OCI-LY3 (cell line): Measurements from ENCODE around the gene MYO5A.
"Not testable (repeated sequence)": the region's sequence is repeated elsewhere in the genome, so short reads cannot be mapped to it uniquely, and the experiment has no call there.

Source experiments
- H2AFZ ChIP-seq: fragments of 200-600, 300-600 bp; shearing (Covaris generic); 2 replicates; pipeline ENCODE4 v1.6.0; 2014; ENCODE audit warnings: antibody characterized with exemption, low read depth, low read length
- H3K27ac ChIP-seq: fragments of 200-600, 300-600 bp; sonication (generic); 2 replicates; pipeline ENCODE4 v1.5.1; 2014; ENCODE audit warnings: mild to moderate bottlenecking, low read length, moderate library complexity, mixed read lengths
- H3K27me3 ChIP-seq: fragments of 200-600, 300-600 bp; sonication (generic); 2 replicates; pipeline ENCODE4 v1.6.1; 2014; ENCODE audit warnings: low read depth, low read length, mixed read lengths
- H3K36me3 ChIP-seq: fragments of 200-600, 300-600 bp; sonication (generic); replicated peaks from 2 replicates; pipeline ENCODE3; 2014; ENCODE audit warnings: low read depth, low read length, mixed read lengths
- H3K4me1 ChIP-seq: fragments of 300-600, 200-600 bp; sonication (generic); 2 replicates; pipeline ENCODE4 v1.6.1; 2014; ENCODE audit warnings: low read length, mixed read lengths
- H3K4me2 ChIP-seq: fragments of 200-600, 300-600 bp; sonication (generic); 2 replicates; pipeline ENCODE4 v1.6.1; 2014; ENCODE audit warnings: low read length, mixed read lengths
- H3K4me3 ChIP-seq: fragments of 300-600, 200-600 bp; sonication (generic); 2 replicates; pipeline ENCODE4 v1.5.1; 2014; ENCODE audit warnings: antibody characterized with exemption, mild to moderate bottlenecking, low read length, moderate library complexity
- H3K79me2 ChIP-seq: fragments of 300-600, 200-600 bp; shearing (Covaris generic); 2 replicates; pipeline ENCODE4 v1.6.1; 2014; ENCODE audit warnings: mild to moderate bottlenecking, low read length, mixed read lengths
- H3K9ac ChIP-seq: fragments of 300-600, 200-600 bp; shearing (Covaris generic); 2 replicates; pipeline ENCODE4 v1.6.0; 2014; ENCODE audit warnings: mild to moderate bottlenecking, low read length, moderate library complexity
- H3K9me3 ChIP-seq: fragments of 200-600, 300-600 bp; shearing (Covaris generic); 2 replicates; pipeline ENCODE4 v1.6.1; 2014; ENCODE audit warnings: low read length, mixed read lengths; ENCODE audit not compliant: insufficient read depth
- H4K20me1 ChIP-seq: fragments of 200-600, 300-600 bp; sonication (generic); 2 replicates; pipeline ENCODE4 v1.6.1; 2016; ENCODE audit warnings: low read length, mixed read lengths; ENCODE audit not compliant: insufficient read depth
- EZH2phosphoT487 ChIP-seq: fragments of 200-600 bp; shearing (Covaris generic); IDR thresholded peaks from 2 replicates; pipeline ENCODE4 v1.6.1; 2018; ENCODE audit warnings: antibody characterized with exemption, mixed run types, low read depth
- TF ChIP-seq, protein P1 (sequence below): fragments of 200-600, 300-600 bp; sonication (generic); IDR thresholded peaks from 2 replicates; pipeline ENCODE4 v1.5.1; 2014; ENCODE audit warnings: antibody characterized with exemption, low read length, low read depth

MYO5A gene

GRCh38 chr15:52462806-52463360 is 65.8 kb downstream of the MYO5A start:
- Histone ChIP-seq H3K9ac (peak overlapping the region; percentile 91), H2AFZ (no peak overlapping the region), H3K36me3 (peaks cover 2% of the 10 kb centered on the region), H3K4me2 (peak overlapping the region; percentile 97), H3K4me3 (no peak overlapping the region), H3K9me3 (no peaks in the 10 kb centered on the region), H3K79me2 (peaks cover 72% of the 10 kb centered on the region), H4K20me1 (no peaks in the 10 kb centered on the region), H3K4me1 (peaks cover 55% of the 10 kb centered on the region), H3K27ac (peak overlapping the region; percentile 97), H3K27me3 (no peaks in the 10 kb centered on the region)
- TF ChIP-seq, protein P1, sequence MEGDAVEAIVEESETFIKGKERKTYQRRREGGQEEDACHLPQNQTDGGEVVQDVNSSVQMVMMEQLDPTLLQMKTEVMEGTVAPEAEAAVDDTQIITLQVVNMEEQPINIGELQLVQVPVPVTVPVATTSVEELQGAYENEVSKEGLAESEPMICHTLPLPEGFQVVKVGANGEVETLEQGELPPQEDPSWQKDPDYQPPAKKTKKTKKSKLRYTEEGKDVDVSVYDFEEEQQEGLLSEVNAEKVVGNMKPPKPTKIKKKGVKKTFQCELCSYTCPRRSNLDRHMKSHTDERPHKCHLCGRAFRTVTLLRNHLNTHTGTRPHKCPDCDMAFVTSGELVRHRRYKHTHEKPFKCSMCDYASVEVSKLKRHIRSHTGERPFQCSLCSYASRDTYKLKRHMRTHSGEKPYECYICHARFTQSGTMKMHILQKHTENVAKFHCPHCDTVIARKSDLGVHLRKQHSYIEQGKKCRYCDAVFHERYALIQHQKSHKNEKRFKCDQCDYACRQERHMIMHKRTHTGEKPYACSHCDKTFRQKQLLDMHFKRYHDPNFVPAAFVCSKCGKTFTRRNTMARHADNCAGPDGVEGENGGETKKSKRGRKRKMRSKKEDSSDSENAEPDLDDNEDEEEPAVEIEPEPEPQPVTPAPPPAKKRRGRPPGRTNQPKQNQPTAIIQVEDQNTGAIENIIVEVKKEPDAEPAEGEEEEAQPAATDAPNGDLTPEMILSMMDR = no peak
- no peak for TF ChIP-seq EZH2phosphoT487

GRCh38 chr15:52459701-52460100 is 69.0 kb downstream of the MYO5A start:
- not testable (repeated sequence) for H3K27me3 ChIP-seq
- H3K79me2 ChIP-seq = peaks cover 75% of the 10 kb centered on the region
- H3K4me1 ChIP-seq = peaks cover 25% of the 10 kb centered on the region

GRCh38 chr15:52459265-52459664 is 69.4 kb downstream of the MYO5A start:
- H3K9me3 ChIP-seq, H3K27me3 ChIP-seq, H3K4me2 ChIP-seq, H3K27ac ChIP-seq, H3K4me3 ChIP-seq, H3K36me3 ChIP-seq, H3K9ac ChIP-seq, H4K20me1 ChIP-seq, H2AFZ ChIP-seq: not testable (repeated sequence)
- peaks cover 75% of the 10 kb centered on the region for H3K79me2 ChIP-seq
- H3K4me1 ChIP-seq = peaks cover 21% of the 10 kb centered on the region

More at GRCh38 chr15:52459701-52460100, 69.0 kb downstream of the MYO5A start:
- H4K20me1 ChIP-seq, H3K36me3 ChIP-seq, H3K9me3 ChIP-seq, H3K27ac ChIP-seq, H3K4me2 ChIP-seq, H3K4me3 ChIP-seq, H3K9ac ChIP-seq, H2AFZ ChIP-seq: not testable (repeated sequence)

DNA sequence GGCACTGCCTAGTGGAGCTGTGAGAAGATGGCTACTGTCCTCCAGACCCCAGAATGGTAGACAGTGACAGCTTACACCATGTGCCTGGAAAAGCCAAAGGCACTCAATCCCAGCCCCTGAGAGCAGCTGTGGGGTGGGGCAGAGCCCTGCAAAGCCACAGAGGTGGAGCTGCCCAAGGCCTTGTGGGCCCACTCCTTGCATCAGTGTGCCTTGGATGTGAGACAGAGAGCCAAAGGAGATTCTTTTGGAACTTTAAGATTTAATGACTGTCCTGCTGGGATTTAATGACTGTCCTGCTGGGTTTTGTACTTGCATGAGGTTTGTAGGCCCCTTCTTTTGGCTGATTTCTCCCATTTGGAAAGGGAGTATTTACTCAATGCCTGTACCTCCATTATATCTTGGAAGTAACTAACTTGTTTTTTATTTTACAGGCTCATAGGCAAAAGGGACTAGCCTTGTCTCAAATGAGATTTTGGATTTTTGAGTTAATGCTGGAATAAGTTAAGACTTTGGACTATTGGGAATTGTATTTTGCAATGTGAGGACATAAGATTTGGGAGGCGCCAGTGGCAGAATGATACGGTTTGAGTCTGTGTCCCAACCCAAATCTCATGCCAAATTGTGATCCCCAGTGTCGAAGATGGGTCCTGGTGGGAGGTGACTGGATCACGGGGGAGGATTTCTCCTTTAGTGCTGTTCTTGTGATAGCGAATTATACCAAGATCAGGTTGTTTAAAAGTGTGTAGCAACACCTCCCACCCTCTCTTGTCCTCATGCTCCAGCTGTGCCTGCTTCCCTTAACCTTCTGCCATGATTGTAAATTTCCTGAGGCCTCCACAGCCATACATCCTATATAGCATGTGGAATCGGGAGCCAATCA is 80.4 kb downstream of the MYO5A start:
- H3K27ac ChIP-seq = no peak overlapping the region
- H3K36me3 ChIP-seq = peaks cover 5% of the 10 kb centered on the region
- TF ChIP-seq, protein P1 = no peak
- TF ChIP-seq EZH2phosphoT487 = no peak
- no peak overlapping the region for H3K9ac ChIP-seq
- no peak overlapping the region for H3K4me3 ChIP-seq
- H3K9me3 ChIP-seq = peaks cover 4% of the 10 kb centered on the region
- peaks cover 10% of the 10 kb centered on the region for H3K4me1 ChIP-seq
- H2AFZ ChIP-seq = no peak overlapping the region
- H3K4me2 ChIP-seq = no peak overlapping the region
- H3K27me3 ChIP-seq = no peaks in the 10 kb centered on the region
- H3K79me2 ChIP-seq = peaks cover 63% of the 10 kb centered on the region
- peaks cover 5% of the 10 kb centered on the region; the same call in 1 of the 2 replicates for H4K20me1 ChIP-seq

GRCh38 chr15:52445954-52446353 is 82.7 kb downstream of the MYO5A start:
- TF ChIP-seq, protein P1 = no peak
- TF ChIP-seq EZH2phosphoT487 = no peak
- Histone ChIP-seq H4K20me1 (peaks cover 5% of the 10 kb centered on the region; the same call in 1 of the 2 replicates), H3K27me3 (no peaks in the 10 kb centered on the region), H3K4me1 (peaks cover 14% of the 10 kb centered on the region), H3K27ac (no peak overlapping the region), H3K4me2 (no peak overlapping the region), H2AFZ (no peak overlapping the region), H3K4me3 (no peak overlapping the region), H3K9ac (no peak overlapping the region), H3K9me3 (no peaks in the 10 kb centered on the region), H3K79me2 (peaks cover 57% of the 10 kb centered on the region), H3K36me3 (no peaks in the 10 kb centered on the region)
